SK-N-SH (cell line): ENCODE results near the gene CEP95. TPM values are rescaled to one million over a fixed set of nuclear protein-coding genes. Genes with fewer than 3 reads are reported as not detected.
A peak's percentile ranks its signal among the peaks of the same experiment; 100 is the strongest.

Experiments used
- CTCF ChIA-PET: fragments of 300-600, 350-600 bp; formaldehyde crosslinking; extraction: SDS; loops from one replicate; lab custom pipeline; 2021; lab: Yijun Ruan, JAX
- POLR2A ChIA-PET: fragments of 350-600 bp; sonication (Branson Sonifier 250); formaldehyde crosslinking; extraction: SDS; loops from one replicate; lab custom pipeline; 2020; ENCODE audit warnings: antibody characterized with exemption, inconsistent platforms; lab: Yijun Ruan, JAX
- DNase-seq: peaks from one replicate; pipeline ENCODE4 v3.0.0; 2012
- H2AFZ ChIP-seq: fragments of 200-600 bp; sonication (generic); 2 replicates; pipeline ENCODE4 v1.8.1; 2016; ENCODE audit warnings: antibody characterized with exemption, mild to moderate bottlenecking, low read depth
- H3F3A ChIP-seq: fragments of 200-600 bp; sonication (generic); replicated peaks from 2 replicates; pipeline ENCODE3; 2016; ENCODE audit warnings: antibody characterized with exemption, mild to moderate bottlenecking; ENCODE audit not compliant: insufficient read depth
- H3K27ac ChIP-seq, 2 experiments: fragments of 200-500 bp in 1 of 2; fragments of 200-600 bp in 1 of 2; sonication (Bioruptor generic) in 1 of 2; sonication (generic), shearing (Covaris generic) in 1 of 2; 2 replicates each; pipeline versions ENCODE4 v1.5.1 to v1.6.1; 2014 to 2016; ENCODE audit warnings: low read depth in 2 of 2, inconsistent platforms in 1 of 2, low read length in 1 of 2, mild to moderate bottlenecking in 1 of 2, mixed read lengths in 1 of 2
- H3K27me3 ChIP-seq: fragments of 200-600 bp; sonication (generic), shearing (Covaris generic); 2 replicates; pipeline ENCODE4 v1.6.1; 2016; ENCODE audit warnings: mixed run types; ENCODE audit not compliant: insufficient read depth
- H3K36me3 ChIP-seq, 2 experiments: fragments of 200-500 bp in 1 of 2; fragments of 200-600 bp in 1 of 2; sonication (Bioruptor generic) in 1 of 2; sonication (generic) in 1 of 2; replicated peaks in 1 of 2; 2 replicates each; pipeline versions ENCODE3 to v1.5.1; 2014 to 2016; ENCODE audit warnings: low read length in 1 of 2, mild to moderate bottlenecking in 1 of 2; ENCODE audit not compliant: insufficient read depth in 2 of 2, control insufficient read depth in 1 of 2
- H3K4me1 ChIP-seq, 2 experiments: fragments of 200-500 bp in 1 of 2; fragments of 200-600 bp in 1 of 2; sonication (Bioruptor generic) in 1 of 2; sonication (generic), shearing (Covaris generic) in 1 of 2; 2 replicates each; pipeline versions ENCODE4 v1.5.1 to v1.6.1; 2014 to 2016; ENCODE audit warnings: low read depth in 1 of 2, low read length in 1 of 2, mixed run types in 1 of 2; ENCODE audit not compliant: insufficient read depth in 2 of 2, control insufficient read depth in 1 of 2
- H3K4me2 ChIP-seq: fragments of 200-600 bp; sonication (generic), shearing (Covaris generic); 2 replicates; pipeline ENCODE4 v1.6.1; 2017; ENCODE audit warnings: mixed run types
- H3K4me3 ChIP-seq, 2 experiments: fragments of 200-500 bp in 1 of 2; fragments of 200-600 bp in 1 of 2; sonication (Bioruptor generic) in 1 of 2; sonication (generic), shearing (Covaris generic) in 1 of 2; 2 replicates each; pipeline versions ENCODE4 v1.5.1 to v1.8.1; 2014 to 2016; ENCODE audit warnings: low read depth in 2 of 2, inconsistent platforms in 1 of 2, low read length in 1 of 2, mild to moderate bottlenecking in 1 of 2, mixed read lengths in 1 of 2, moderate library complexity in 1 of 2
- H3K79me2 ChIP-seq: fragments of 200-600 bp; sonication (generic); 2 replicates; pipeline ENCODE4 v1.8.1; 2017; ENCODE audit warnings: mild to moderate bottlenecking; ENCODE audit not compliant: insufficient read depth
- H3K9ac ChIP-seq: fragments of 200-600 bp; sonication (generic); 2 replicates; pipeline ENCODE4 v1.6.1; 2017; ENCODE audit warnings: mixed run types
- H3K9me2 ChIP-seq: fragments of 200-600 bp; sonication (generic); 2 replicates; pipeline ENCODE4 v1.6.1; 2017; ENCODE audit warnings: mixed run types
- H3K9me3 ChIP-seq: fragments of 200-600 bp; sonication (generic); 2 replicates; pipeline ENCODE4 v1.6.1; 2017; ENCODE audit warnings: mixed run types, mild to moderate bottlenecking, moderate library complexity
- H4K20me1 ChIP-seq: fragments of 200-600 bp; sonication (generic); 2 replicates; pipeline ENCODE4 v1.6.1; 2017; ENCODE audit warnings: mild to moderate bottlenecking, mixed run types; ENCODE audit not compliant: insufficient read depth
- ELF1 ChIP-seq: IDR thresholded peaks from 2 replicates; pipeline ENCODE4 v1.4.0; 2012
- EZH2phosphoT487 ChIP-seq: fragments of 200-600 bp; sonication (generic); IDR thresholded peaks from 2 replicates; pipeline ENCODE4 v1.6.1; 2017; ENCODE audit warnings: low read depth, mixed run types, mild to moderate bottlenecking, antibody characterized with exemption, moderate library complexity, borderline replicate concordance
- FOXJ3 ChIP-seq: sonication (generic); formaldehyde crosslinking; IDR thresholded peaks from 2 replicates; pipeline ENCODE4 v1.5.1; 2020; ENCODE audit warnings: mild to moderate bottlenecking, missing genetic modification reagents
- JUND ChIP-seq: IDR thresholded peaks from 2 replicates; pipeline ENCODE4 v1.4.0; 2012
- RAD21 ChIP-seq: IDR thresholded peaks from 2 replicates; pipeline ENCODE4 v1.6.1; 2012; ENCODE audit warnings: mild to moderate bottlenecking, low read length
- RFX5 ChIP-seq: IDR thresholded peaks from 2 replicates; pipeline ENCODE4 v1.6.1; 2012; ENCODE audit warnings: mild to moderate bottlenecking, improper control_type of control experiment, low read length
- RXRA ChIP-seq: IDR thresholded peaks from 2 replicates; pipeline ENCODE4 v1.4.0; 2012; ENCODE audit warnings: low read depth, mild to moderate bottlenecking, borderline replicate concordance
- TAF1 ChIP-seq: IDR thresholded peaks from 2 replicates; pipeline ENCODE4 v1.6.1; 2012; ENCODE audit warnings: low read depth, mild to moderate bottlenecking, low read length, moderate library complexity, borderline replicate concordance
- TCF12 ChIP-seq: IDR thresholded peaks from 2 replicates; pipeline ENCODE4 v1.4.0; 2012
- WGBS: methylation state at CpG from one replicate; pipeline ENCODE4 v1.1.6; 2017; ENCODE audit warnings: low lambda C conversion rate; 5-methylcytosine and 5-hydroxymethylcytosine counted together
- polyA plus RNA-seq, 3 experiments: library from polyadenylated mRNA; depleted of rRNA; stranded (reverse); fragments of >200 nt; gene quantifications; 2 replicates each; pipeline ENCODE4 v1.2.3, GENCODE V29; 2012
- TF ChIP-seq, protein P1 (sequence below): IDR thresholded peaks from 2 replicates; pipeline ENCODE4 v1.4.0; 2012; ENCODE audit warnings: low read depth, borderline replicate concordance
- TF ChIP-seq, protein P2 (sequence below): fragments of 150-350 bp; IDR thresholded peaks from 2 replicates; pipeline ENCODE4 v1.6.1; 2016; ENCODE audit warnings: mild to moderate bottlenecking, low read depth, low read length
- TF ChIP-seq, protein P3 (sequence below): IDR thresholded peaks from 2 replicates; pipeline ENCODE4; 2012
- TF ChIP-seq, protein P4 (sequence below): IDR thresholded peaks from 2 replicates; pipeline ENCODE4 v1.4.0; 2012; ENCODE audit warnings: low read depth, borderline replicate concordance

CEP95 gene
- polyA plus RNA-seq, 1 of the 3 experiments (the other 2 are of a cell fraction), result 30.8 TPM

GRCh38 chr17:64555281-64555680 lies 48.5 kb downstream of the CEP95 start:
- peaks cover 67% of the 10 kb centered on the region for H3F3A ChIP-seq
- peaks cover 65 to 95% of the 10 kb centered on the region in 2 experiments for H3K36me3 ChIP-seq
- H3K27me3 ChIP-seq, result no peaks in the 10 kb centered on the region
- H3K79me2 ChIP-seq, result peaks cover 91% of the 10 kb centered on the region
- H3K9me2 ChIP-seq, result no peaks in the 10 kb centered on the region
- no peaks in the 10 kb centered on the region for H3K9me3 ChIP-seq
- TF ChIP-seq RAD21 (no peak), RXRA (no peak), JUND (no peak), RFX5 (no peak), FOXJ3 (CRISPR knock-in tag) (no peak)
- no peaks in the 10 kb centered on the region for H3K4me1 ChIP-seq
- CTCF ChIA-PET, result interaction anchor here (1.2 kb wide), 1 partner anchor 17 kb away, joined by 3 read pairs; no protein-coding TSS in a partner anchor
- no peak overlapping the region for H3K4me3 ChIP-seq
- WGBS, result 96% methylated on average over 4 of the region's 4 CpGs
- H2AFZ ChIP-seq, result no peak overlapping the region
- peaks cover 6% of the 10 kb centered on the region; the same call in 1 of the 2 replicates for H4K20me1 ChIP-seq
- POLR2A ChIA-PET, result no interaction called here
- no peak overlapping the region for H3K4me2 ChIP-seq
- no peak overlapping the region for H3K27ac ChIP-seq
- DNase-seq, result no peak
- no peak overlapping the region for H3K9ac ChIP-seq

DNA sequence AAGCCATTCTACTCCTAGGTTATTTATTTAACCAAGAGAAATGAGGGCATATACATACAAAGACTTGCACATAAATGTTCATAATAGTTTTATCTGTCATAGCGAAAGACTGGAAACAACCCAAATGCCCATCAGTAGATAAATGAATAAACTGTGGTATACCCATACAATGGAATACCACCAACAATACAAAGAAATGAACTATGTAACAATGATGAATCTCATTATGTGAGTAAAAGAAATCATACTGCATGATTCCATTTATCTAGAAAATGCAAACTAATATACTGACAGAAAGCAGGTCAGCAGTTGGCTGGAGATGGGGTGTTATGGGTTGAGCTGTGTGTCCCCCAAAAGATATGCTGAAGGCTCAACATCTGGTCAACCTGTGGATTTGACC lies 57.3 kb downstream of the CEP95 start:
- H3K36me3 ChIP-seq, result peaks cover 45 to 81% of the 10 kb centered on the region in 2 experiments
- H3K27me3 ChIP-seq, result no peaks in the 10 kb centered on the region
- no peaks in the 10 kb centered on the region for H3K9me3 ChIP-seq
- peaks cover 19% of the 10 kb centered on the region; the same call in 1 of the 2 replicates for H4K20me1 ChIP-seq
- no peak overlapping the region for H3K4me2 ChIP-seq
- H3K27ac ChIP-seq, result peak overlapping the region in 1 of 2 experiments; percentile 54; a peak in 1 of 4 replicates
- H3F3A ChIP-seq, result peaks cover 71% of the 10 kb centered on the region
- H3K4me1 ChIP-seq, result no peaks in the 10 kb centered on the region
- no peak for DNase-seq
- no peak overlapping the region for H2AFZ ChIP-seq
- H3K79me2 ChIP-seq, result peaks cover 88% of the 10 kb centered on the region
- no peak overlapping the region for H3K9ac ChIP-seq
- no peaks in the 10 kb centered on the region for H3K9me2 ChIP-seq
- ChIA-PET POLR2A (no interaction called here), CTCF (interaction anchor here (0.6 to 0.7 kb wide), 2 partner anchors 11 to 26 kb away, joined by 3 read pairs; no protein-coding TSS in a partner anchor)
- WGBS, result 98% methylated on average over 1 of the region's 1 CpG
- TF ChIP-seq TCF12, result no peak
- TF ChIP-seq, protein P1, sequence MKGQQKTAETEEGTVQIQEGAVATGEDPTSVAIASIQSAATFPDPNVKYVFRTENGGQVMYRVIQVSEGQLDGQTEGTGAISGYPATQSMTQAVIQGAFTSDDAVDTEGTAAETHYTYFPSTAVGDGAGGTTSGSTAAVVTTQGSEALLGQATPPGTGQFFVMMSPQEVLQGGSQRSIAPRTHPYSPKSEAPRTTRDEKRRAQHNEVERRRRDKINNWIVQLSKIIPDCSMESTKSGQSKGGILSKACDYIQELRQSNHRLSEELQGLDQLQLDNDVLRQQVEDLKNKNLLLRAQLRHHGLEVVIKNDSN, result no peak
- TF ChIP-seq, protein P2, sequence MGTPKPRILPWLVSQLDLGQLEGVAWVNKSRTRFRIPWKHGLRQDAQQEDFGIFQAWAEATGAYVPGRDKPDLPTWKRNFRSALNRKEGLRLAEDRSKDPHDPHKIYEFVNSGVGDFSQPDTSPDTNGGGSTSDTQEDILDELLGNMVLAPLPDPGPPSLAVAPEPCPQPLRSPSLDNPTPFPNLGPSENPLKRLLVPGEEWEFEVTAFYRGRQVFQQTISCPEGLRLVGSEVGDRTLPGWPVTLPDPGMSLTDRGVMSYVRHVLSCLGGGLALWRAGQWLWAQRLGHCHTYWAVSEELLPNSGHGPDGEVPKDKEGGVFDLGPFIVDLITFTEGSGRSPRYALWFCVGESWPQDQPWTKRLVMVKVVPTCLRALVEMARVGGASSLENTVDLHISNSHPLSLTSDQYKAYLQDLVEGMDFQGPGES, result no peak
- TF ChIP-seq, protein P3, sequence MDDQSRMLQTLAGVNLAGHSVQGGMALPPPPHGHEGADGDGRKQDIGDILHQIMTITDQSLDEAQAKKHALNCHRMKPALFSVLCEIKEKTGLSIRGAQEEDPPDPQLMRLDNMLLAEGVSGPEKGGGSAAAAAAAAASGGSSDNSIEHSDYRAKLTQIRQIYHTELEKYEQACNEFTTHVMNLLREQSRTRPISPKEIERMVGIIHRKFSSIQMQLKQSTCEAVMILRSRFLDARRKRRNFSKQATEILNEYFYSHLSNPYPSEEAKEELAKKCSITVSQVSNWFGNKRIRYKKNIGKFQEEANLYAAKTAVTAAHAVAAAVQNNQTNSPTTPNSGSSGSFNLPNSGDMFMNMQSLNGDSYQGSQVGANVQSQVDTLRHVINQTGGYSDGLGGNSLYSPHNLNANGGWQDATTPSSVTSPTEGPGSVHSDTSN, result no peak
- H3K4me3 ChIP-seq, result no peak overlapping the region

- Histone ChIP-seq H3K27me3 (no peaks in the 10 kb centered on the region), H3K9me3 (no peaks in the 10 kb centered on the region), H3K27ac (peak overlapping the region in 1 of 2 experiments; percentile 54; a peak in 2 of 4 replicates), H4K20me1 (peaks cover 19% of the 10 kb centered on the region; the same call in 1 of the 2 replicates), H3K9ac (no peak overlapping the region), H3K36me3 (peaks cover 51 to 86% of the 10 kb centered on the region in 2 experiments), H3K4me2 (no peak overlapping the region), H2AFZ (no peak overlapping the region), H3K79me2 (peaks cover 88% of the 10 kb centered on the region), H3K9me2 (no peaks in the 10 kb centered on the region), H3K4me3 (no peak overlapping the region), H3K4me1 (no peaks in the 10 kb centered on the region), H3F3A (peaks cover 73% of the 10 kb centered on the region)
- ChIA-PET POLR2A (no interaction called here), CTCF (interaction anchor here (0.9 to 1.3 kb wide), 2 partner anchors 65 to 84 kb away, joined by 3 to 5 read pairs; no protein-coding TSS in a partner anchor)
- DNase-seq, result no peak
- no peak for TF ChIP-seq ELF1
- TF ChIP-seq TAF1, result no peak
- no peak for TF ChIP-seq FOXJ3 (CRISPR knock-in tag)
- no peak for TF ChIP-seq EZH2phosphoT487
- TF ChIP-seq, protein P4, sequence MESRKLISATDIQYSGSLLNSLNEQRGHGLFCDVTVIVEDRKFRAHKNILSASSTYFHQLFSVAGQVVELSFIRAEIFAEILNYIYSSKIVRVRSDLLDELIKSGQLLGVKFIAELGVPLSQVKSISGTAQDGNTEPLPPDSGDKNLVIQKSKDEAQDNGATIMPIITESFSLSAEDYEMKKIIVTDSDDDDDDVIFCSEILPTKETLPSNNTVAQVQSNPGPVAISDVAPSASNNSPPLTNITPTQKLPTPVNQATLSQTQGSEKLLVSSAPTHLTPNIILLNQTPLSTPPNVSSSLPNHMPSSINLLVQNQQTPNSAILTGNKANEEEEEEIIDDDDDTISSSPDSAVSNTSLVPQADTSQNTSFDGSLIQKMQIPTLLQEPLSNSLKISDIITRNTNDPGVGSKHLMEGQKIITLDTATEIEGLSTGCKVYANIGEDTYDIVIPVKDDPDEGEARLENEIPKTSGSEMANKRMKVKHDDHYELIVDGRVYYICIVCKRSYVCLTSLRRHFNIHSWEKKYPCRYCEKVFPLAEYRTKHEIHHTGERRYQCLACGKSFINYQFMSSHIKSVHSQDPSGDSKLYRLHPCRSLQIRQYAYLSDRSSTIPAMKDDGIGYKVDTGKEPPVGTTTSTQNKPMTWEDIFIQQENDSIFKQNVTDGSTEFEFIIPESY, result no peak
- TF ChIP-seq, protein P2, result no peak
- TF ChIP-seq, protein P1, result no peak
Observed at GRCh38 chr17:64565563-64565962, 58.8 kb downstream of the CEP95 start.
